MM.1S (cell line): ENCODE data around the gene PCCA.

Experiments used
- DNase-seq: peaks from one replicate; pipeline ENCODE4 v3.0.0-alpha.2; 2015
- H2AFZ ChIP-seq: fragments of 300-600 bp; sonication (generic); 2 replicates; pipeline ENCODE4 v1.6.0; 2016; ENCODE audit warnings: antibody characterized with exemption, low read length
- H3F3A ChIP-seq: fragments of 300-600 bp; sonication (generic); 2 replicates; pipeline ENCODE4 v1.6.1; 2016; ENCODE audit warnings: mild to moderate bottlenecking, antibody characterized with exemption, low read length, moderate library complexity, mixed read lengths; ENCODE audit not compliant: insufficient read depth
- H3K27ac ChIP-seq: fragments of 300-600 bp; sonication (generic); 2 replicates; pipeline ENCODE4 v1.5.1; 2016; ENCODE audit warnings: mild to moderate bottlenecking, low read length
- H3K27me3 ChIP-seq: fragments of 300-600 bp; sonication (generic); replicated peaks from 2 replicates; pipeline ENCODE4 v1.6.0; 2016; ENCODE audit warnings: low read length; ENCODE audit not compliant: insufficient read depth
- H3K36me3 ChIP-seq: fragments of 300-600 bp; sonication (generic); replicated peaks from 2 replicates; pipeline ENCODE4 v1.6.1; 2016; ENCODE audit warnings: mild to moderate bottlenecking, low read length, mixed read lengths; ENCODE audit not compliant: insufficient read depth
- H3K4me1 ChIP-seq: fragments of 300-600 bp; sonication (generic); 2 replicates; pipeline ENCODE4 v1.6.1; 2016; ENCODE audit warnings: low read length, mixed read lengths
- H3K4me2 ChIP-seq: fragments of 300-600 bp; sonication (generic); 2 replicates; pipeline ENCODE4 v1.6.0; 2016; ENCODE audit warnings: low read depth, low read length
- H3K4me3 ChIP-seq: fragments of 300-600 bp; sonication (generic); 2 replicates; pipeline ENCODE4 v1.5.1; 2016; ENCODE audit warnings: low read length, mixed read lengths
- H3K79me2 ChIP-seq: fragments of 300-600 bp; sonication (generic); 2 replicates; pipeline ENCODE4 v1.6.1; 2016; ENCODE audit warnings: mixed run types, low read length, mixed read lengths
- H3K9ac ChIP-seq: fragments of 300-600 bp; sonication (generic); 2 replicates; pipeline ENCODE4 v1.6.1; 2016; ENCODE audit warnings: low read length, mixed read lengths
- H3K9me2 ChIP-seq: fragments of 300-600 bp; sonication (generic); replicated peaks from 2 replicates; pipeline ENCODE4 v1.6.1; 2016; ENCODE audit warnings: mild to moderate bottlenecking, low read length, mixed read lengths; ENCODE audit not compliant: insufficient read depth
- H3K9me3 ChIP-seq: fragments of 300-600 bp; sonication (generic); replicated peaks from 2 replicates; pipeline ENCODE4 v1.6.1; 2016; ENCODE audit warnings: mild to moderate bottlenecking, low read length, mixed read lengths; ENCODE audit not compliant: insufficient read depth
- H4K20me1 ChIP-seq: fragments of 300-600 bp; sonication (generic); 2 replicates; pipeline ENCODE4 v1.6.1; 2016; ENCODE audit warnings: mild to moderate bottlenecking, low read length, moderate library complexity, mixed read lengths; ENCODE audit not compliant: insufficient read depth
- EZH2 ChIP-seq: fragments of 300-600 bp; sonication (generic); optimal IDR thresholded peaks from 2 replicates; pipeline ENCODE3; 2017; ENCODE audit warnings: low read depth, mild to moderate bottlenecking, antibody characterized with exemption, low read length, mixed read lengths
- EZH2phosphoT487 ChIP-seq: fragments of 300-600 bp; sonication (generic); IDR thresholded peaks from 2 replicates; pipeline ENCODE4 v1.6.1; 2018; ENCODE audit warnings: antibody characterized with exemption, low read length
- TF ChIP-seq, protein P1 (sequence below): fragments of 300-600 bp; sonication (generic); IDR thresholded peaks from 2 replicates; pipeline ENCODE4 v1.5.1; 2016; ENCODE audit warnings: antibody characterized with exemption, low read length, mixed read lengths

Gene PCCA

DNA sequence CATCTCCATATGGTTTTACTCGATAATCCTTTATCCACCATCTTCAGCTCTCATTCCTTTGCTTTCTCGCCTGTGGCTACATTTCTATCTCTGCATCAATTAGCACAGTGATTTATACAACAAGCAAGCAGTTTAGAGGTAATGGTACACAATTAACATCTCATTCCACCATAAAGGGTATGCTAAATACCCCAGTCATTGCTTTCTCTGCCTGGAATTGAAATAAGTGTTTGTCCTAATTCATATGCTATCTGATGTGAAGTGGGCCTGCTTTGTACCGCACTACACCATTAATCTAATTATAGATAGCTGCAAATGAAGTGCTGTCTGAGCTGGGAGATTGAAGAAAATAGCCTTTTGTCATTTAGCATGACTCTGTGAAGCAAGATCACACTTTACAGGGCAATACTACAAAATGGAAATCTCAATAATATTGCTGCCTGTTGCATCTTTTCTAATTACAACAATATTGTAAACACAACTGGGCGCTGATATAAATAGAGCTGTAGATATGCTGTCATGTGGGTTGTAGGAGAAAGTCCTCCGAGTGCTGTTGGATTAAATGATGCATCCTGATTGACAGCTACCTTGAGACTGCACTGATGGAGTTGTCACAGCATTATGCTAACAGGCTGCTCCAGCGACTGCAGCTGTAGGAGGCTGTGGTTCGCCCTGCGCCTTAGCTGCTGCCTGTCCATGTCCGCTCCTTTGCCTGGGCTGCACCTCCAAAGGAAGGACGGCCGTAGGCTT lies 421.5 kb downstream of the PCCA start:
- DNase-seq: no peak
- no peaks in the 10 kb centered on the region for H3K9me3 ChIP-seq
- H3K4me2 ChIP-seq: no peak overlapping the region
- H3K79me2 ChIP-seq: no peaks in the 10 kb centered on the region
- H4K20me1 ChIP-seq: no peaks in the 10 kb centered on the region
- H3K36me3 ChIP-seq: no peaks in the 10 kb centered on the region
- H3K4me1 ChIP-seq: no peaks in the 10 kb centered on the region
- TF ChIP-seq EZH2 (no peak), EZH2phosphoT487 (no peak)
- TF ChIP-seq, protein P1, sequence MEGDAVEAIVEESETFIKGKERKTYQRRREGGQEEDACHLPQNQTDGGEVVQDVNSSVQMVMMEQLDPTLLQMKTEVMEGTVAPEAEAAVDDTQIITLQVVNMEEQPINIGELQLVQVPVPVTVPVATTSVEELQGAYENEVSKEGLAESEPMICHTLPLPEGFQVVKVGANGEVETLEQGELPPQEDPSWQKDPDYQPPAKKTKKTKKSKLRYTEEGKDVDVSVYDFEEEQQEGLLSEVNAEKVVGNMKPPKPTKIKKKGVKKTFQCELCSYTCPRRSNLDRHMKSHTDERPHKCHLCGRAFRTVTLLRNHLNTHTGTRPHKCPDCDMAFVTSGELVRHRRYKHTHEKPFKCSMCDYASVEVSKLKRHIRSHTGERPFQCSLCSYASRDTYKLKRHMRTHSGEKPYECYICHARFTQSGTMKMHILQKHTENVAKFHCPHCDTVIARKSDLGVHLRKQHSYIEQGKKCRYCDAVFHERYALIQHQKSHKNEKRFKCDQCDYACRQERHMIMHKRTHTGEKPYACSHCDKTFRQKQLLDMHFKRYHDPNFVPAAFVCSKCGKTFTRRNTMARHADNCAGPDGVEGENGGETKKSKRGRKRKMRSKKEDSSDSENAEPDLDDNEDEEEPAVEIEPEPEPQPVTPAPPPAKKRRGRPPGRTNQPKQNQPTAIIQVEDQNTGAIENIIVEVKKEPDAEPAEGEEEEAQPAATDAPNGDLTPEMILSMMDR: no peak
- no peaks in the 10 kb centered on the region for H3K27me3 ChIP-seq
- H3F3A ChIP-seq: no peaks in the 10 kb centered on the region
- no peak overlapping the region for H2AFZ ChIP-seq
- no peak overlapping the region for H3K9ac ChIP-seq
- no peak overlapping the region for H3K27ac ChIP-seq
- H3K4me3 ChIP-seq: no peak overlapping the region
- H3K9me2 ChIP-seq: no peaks in the 10 kb centered on the region

DNA sequence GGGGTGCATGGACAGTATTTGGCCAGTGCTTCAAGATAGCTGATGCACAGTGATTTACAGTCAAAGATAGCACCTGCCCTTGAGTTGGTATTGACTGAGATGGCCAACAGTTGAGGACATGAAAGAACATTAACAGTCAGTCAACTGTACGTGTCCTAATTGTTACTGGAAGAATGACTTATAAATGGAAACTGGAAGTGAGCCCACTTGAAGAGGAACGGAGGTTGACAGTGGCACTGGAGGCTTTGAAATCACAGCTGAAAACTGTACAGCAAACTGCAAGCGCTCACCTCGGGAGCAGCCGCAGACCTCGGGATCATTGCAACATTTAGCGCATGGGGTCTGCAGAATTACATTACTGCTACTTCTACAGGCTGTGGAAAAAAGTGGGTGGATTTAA lies 422.6 kb downstream of the PCCA start:
- TF ChIP-seq, protein P1: no peak
- TF ChIP-seq EZH2phosphoT487 (no peak), EZH2 (no peak)
- Histone ChIP-seq H3F3A (no peaks in the 10 kb centered on the region), H4K20me1 (no peaks in the 10 kb centered on the region), H2AFZ (no peak overlapping the region), H3K9me3 (no peaks in the 10 kb centered on the region), H3K79me2 (no peaks in the 10 kb centered on the region), H3K9ac (no peak overlapping the region), H3K4me3 (no peak overlapping the region), H3K9me2 (no peaks in the 10 kb centered on the region), H3K36me3 (no peaks in the 10 kb centered on the region), H3K27me3 (no peaks in the 10 kb centered on the region), H3K27ac (no peak overlapping the region), H3K4me1 (no peaks in the 10 kb centered on the region), H3K4me2 (no peak overlapping the region)
- no peak for DNase-seq

DNA sequence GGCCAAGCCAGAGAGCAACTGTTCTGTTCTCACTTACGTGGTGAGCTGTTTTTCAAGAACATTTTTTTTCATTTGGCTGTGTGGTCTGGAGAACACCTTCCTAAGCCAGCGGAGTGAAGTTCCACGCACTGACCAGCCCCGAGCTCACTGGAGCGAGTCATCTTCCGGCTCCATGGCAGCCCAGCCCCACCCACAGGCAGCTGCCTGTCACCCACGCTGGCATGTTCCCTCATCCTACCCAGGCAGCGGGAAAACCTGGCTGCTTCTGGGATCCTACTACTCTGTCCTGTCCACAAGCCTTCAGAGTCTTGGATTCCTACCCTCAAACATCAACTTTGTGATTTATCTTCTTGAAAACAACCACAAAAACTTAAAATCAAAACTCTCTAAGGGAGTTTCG lies 423.5 kb downstream of the PCCA start:
- H3K4me3 ChIP-seq: no peak overlapping the region
- H3K9me2 ChIP-seq: no peaks in the 10 kb centered on the region
- H3K9me3 ChIP-seq: no peaks in the 10 kb centered on the region
- H3K9ac ChIP-seq: no peak overlapping the region
- TF ChIP-seq, protein P1: no peak
- TF ChIP-seq EZH2phosphoT487 (no peak), EZH2 (no peak)
- H3F3A ChIP-seq: no peaks in the 10 kb centered on the region
- no peaks in the 10 kb centered on the region for H4K20me1 ChIP-seq
- H3K27me3 ChIP-seq: no peaks in the 10 kb centered on the region
- H3K79me2 ChIP-seq: no peaks in the 10 kb centered on the region
- no peak overlapping the region for H3K4me2 ChIP-seq
- no peaks in the 10 kb centered on the region for H3K4me1 ChIP-seq
- no peaks in the 10 kb centered on the region for H3K36me3 ChIP-seq
- DNase-seq: no peak
- no peak overlapping the region for H3K27ac ChIP-seq
- H2AFZ ChIP-seq: no peak overlapping the region
